GM18511 (cell line): ENCODE results near the gene MYDGF.

Source experiments
- ATAC-seq: cut with Tn5 transposase; IDR thresholded peaks from one replicate; pipeline ENCODE4 v1.9.1; 2021; ENCODE audit warnings: mild to moderate bottlenecking, moderate library complexity; ENCODE audit not compliant: unreplicated experiment

The MYDGF gene

GRCh38 chr19:4613254-4613751 lies 56.8 kb downstream of the MYDGF start:
- no peak for ATAC-seq

- no peak for ATAC-seq
Measured at GRCh38 chr19:4609878-4610511, 60.1 kb downstream of the MYDGF start.
